Astrocyte (in vitro differentiated cells and primary cell): Measurements from ENCODE around the gene MRAP. TPM values are rescaled to one million over a fixed set of nuclear protein-coding genes. Genes with fewer than 3 reads are reported as not detected.
A peak's percentile ranks its signal among the peaks of the same experiment; 100 is the strongest.

Source experiments
- DNase-seq: peaks from one replicate; pipeline ENCODE4 v3.0.0-alpha.2; 2010; ENCODE audit warnings: low read depth
- FAIRE-seq: peaks from 2 replicates; lab custom pipeline; 2011; peaks lifted over from hg19 to GRCh38; lab: Jason Lieb, UNC
- H2AFZ ChIP-seq: 2 replicates; pipeline ENCODE4 v1.6.0; 2012; ENCODE audit warnings: low read depth, low read length, inconsistent platforms
- H3K27ac ChIP-seq: 2 replicates; pipeline ENCODE4 v1.5.1; 2011; ENCODE audit warnings: low read depth, low read length, inconsistent platforms
- H3K27me3 ChIP-seq: 2 replicates; pipeline ENCODE4 v1.6.0; 2011; ENCODE audit warnings: low read length, inconsistent platforms; ENCODE audit not compliant: insufficient read depth
- H3K36me3 ChIP-seq: 2 replicates; pipeline ENCODE4 v1.5.1; 2011; ENCODE audit warnings: low read length, inconsistent platforms; ENCODE audit not compliant: insufficient read depth
- H3K4me1 ChIP-seq: 2 replicates; pipeline ENCODE4 v1.5.1; 2011; ENCODE audit warnings: low read length, inconsistent platforms; ENCODE audit not compliant: insufficient read depth
- H3K4me2 ChIP-seq: 2 replicates; pipeline ENCODE4 v1.6.0; 2012; ENCODE audit warnings: low read length, inconsistent platforms
- H3K4me3 ChIP-seq: 2 replicates; pipeline ENCODE4 v1.5.1; 2011; ENCODE audit warnings: low read depth, mild to moderate bottlenecking, low read length, inconsistent platforms; ENCODE audit not compliant: insufficient read depth
- H3K79me2 ChIP-seq: 2 replicates; pipeline ENCODE4 v1.6.0; 2012; ENCODE audit warnings: mild to moderate bottlenecking, low read length, inconsistent platforms; ENCODE audit not compliant: insufficient read depth
- H3K9ac ChIP-seq: 2 replicates; pipeline ENCODE4 v1.6.0; 2012; ENCODE audit warnings: mild to moderate bottlenecking, low read length, inconsistent platforms
- H3K9me3 ChIP-seq: 2 replicates; pipeline ENCODE4 v1.5.1; 2012; ENCODE audit warnings: low read depth, mild to moderate bottlenecking, low read length, inconsistent platforms; ENCODE audit not compliant: insufficient read depth
- H4K20me1 ChIP-seq: 2 replicates; pipeline ENCODE4 v1.6.0; 2012; ENCODE audit warnings: low read length, inconsistent platforms; ENCODE audit not compliant: insufficient read depth
- H3K27ac Mint-ChIP-seq: one replicate; pipeline ENCODE4 v1.8.0; 2021; ENCODE audit warnings: mild to moderate bottlenecking, mixed read lengths; ENCODE audit not compliant: unreplicated experiment
- H3K27me3 Mint-ChIP-seq: one replicate; pipeline ENCODE4 v1.8.0; 2021; ENCODE audit warnings: low read depth, mixed read lengths; ENCODE audit not compliant: unreplicated experiment
- H3K36me3 Mint-ChIP-seq: one replicate; pipeline ENCODE4 v1.8.0; 2021; ENCODE audit warnings: low read depth, mixed read lengths; ENCODE audit not compliant: unreplicated experiment
- H3K4me1 Mint-ChIP-seq: one replicate; pipeline ENCODE4 v1.8.0; 2021; ENCODE audit warnings: low read depth, mixed read lengths; ENCODE audit not compliant: unreplicated experiment
- H3K4me3 Mint-ChIP-seq: one replicate; pipeline ENCODE4 v1.8.0; 2021; ENCODE audit warnings: mild to moderate bottlenecking, moderate library complexity, mixed read lengths; ENCODE audit not compliant: unreplicated experiment
- H3K9me3 Mint-ChIP-seq: one replicate; pipeline ENCODE4 v1.8.0; 2021; ENCODE audit warnings: mild to moderate bottlenecking, mixed read lengths; ENCODE audit not compliant: unreplicated experiment
- CTCF ChIP-seq: IDR thresholded peaks from 2 replicates; pipeline ENCODE4 v1.5.1; 2011; ENCODE audit warnings: low read depth, mild to moderate bottlenecking, inconsistent platforms, low read length, moderate library complexity; ENCODE audit not compliant: insufficient read depth
- EZH2 ChIP-seq: IDR thresholded peaks from 2 replicates; pipeline ENCODE4 v1.6.1; 2012; ENCODE audit warnings: mild to moderate bottlenecking, low read length, inconsistent platforms; ENCODE audit not compliant: insufficient read depth
- total RNA-seq: library from RNA; stranded (reverse); gene quantifications from 2 replicates; pipeline ENCODE4 v1.2.1, GENCODE V29; 2021

Gene MRAP
- total RNA-seq, 1 donor from 2014 or later, result not detected

GRCh38 chr21:32346951-32347350, 48.3 kb downstream of the MRAP start:
- H3K9me3 Mint-ChIP-seq, result peaks cover 12% of the 10 kb centered on the region
- H3K4me2 ChIP-seq, result no peak overlapping the region
- H3K27ac Mint-ChIP-seq, result no peak overlapping the region
- H3K27me3 Mint-ChIP-seq, result no peaks in the 10 kb centered on the region
- H3K4me3 Mint-ChIP-seq, result no peak overlapping the region
- TF ChIP-seq EZH2 (no peak), CTCF (no peak)
- DNase-seq (no peak), FAIRE-seq (no peak)
- H4K20me1 ChIP-seq, result peaks cover 15% of the 10 kb centered on the region
- peaks cover 60% of the 10 kb centered on the region for H3K36me3 Mint-ChIP-seq
- no peaks in the 10 kb centered on the region for H3K4me1 ChIP-seq
- peaks cover 14% of the 10 kb centered on the region for H3K79me2 ChIP-seq
- H3K27ac ChIP-seq, result no peak overlapping the region
- no peaks in the 10 kb centered on the region for H3K27me3 ChIP-seq
- H3K9me3 ChIP-seq, result peaks cover 6% of the 10 kb centered on the region
- no peak overlapping the region for H3K9ac ChIP-seq
- no peak overlapping the region for H2AFZ ChIP-seq
- peaks cover 3% of the 10 kb centered on the region for H3K4me1 Mint-ChIP-seq
- H3K36me3 ChIP-seq, result peaks cover 68% of the 10 kb centered on the region
- no peak overlapping the region for H3K4me3 ChIP-seq

GRCh38 chr21:32347351-32347750, 48.7 kb downstream of the MRAP start:
- H3K27ac Mint-ChIP-seq, result peak overlapping the region; percentile 18
- Histone ChIP-seq H3K9me3 (peaks cover 6% of the 10 kb centered on the region), H3K79me2 (peaks cover 14% of the 10 kb centered on the region), H3K27me3 (no peaks in the 10 kb centered on the region), H2AFZ (no peak overlapping the region), H3K4me1 (no peaks in the 10 kb centered on the region), H3K27ac (no peak overlapping the region), H3K4me3 (no peak overlapping the region), H3K9ac (no peak overlapping the region), H3K4me2 (no peak overlapping the region), H3K36me3 (peaks cover 70% of the 10 kb centered on the region), H4K20me1 (peaks cover 19% of the 10 kb centered on the region)
- peaks cover 12% of the 10 kb centered on the region for H3K9me3 Mint-ChIP-seq
- H3K36me3 Mint-ChIP-seq, result peaks cover 60% of the 10 kb centered on the region
- FAIRE-seq, result no peak
- no peak for DNase-seq
- H3K27me3 Mint-ChIP-seq, result no peaks in the 10 kb centered on the region
- TF ChIP-seq CTCF (no peak), EZH2 (no peak)
- H3K4me1 Mint-ChIP-seq, result peaks cover 3% of the 10 kb centered on the region
- no peak overlapping the region for H3K4me3 Mint-ChIP-seq

GRCh38 chr21:32347977-32348376, 49.3 kb downstream of the MRAP start:
- Histone ChIP-seq H3K4me2 (no peak overlapping the region), H2AFZ (no peak overlapping the region), H3K4me1 (no peaks in the 10 kb centered on the region), H3K9me3 (peaks cover 6% of the 10 kb centered on the region), H3K79me2 (peaks cover 14% of the 10 kb centered on the region), H3K27ac (no peak overlapping the region), H4K20me1 (peaks cover 24% of the 10 kb centered on the region), H3K36me3 (peaks cover 74% of the 10 kb centered on the region), H3K4me3 (no peak overlapping the region), H3K9ac (no peak overlapping the region), H3K27me3 (no peaks in the 10 kb centered on the region)
- Mint-ChIP-seq H3K9me3 (peaks cover 12% of the 10 kb centered on the region), H3K27ac (no peak overlapping the region), H3K36me3 (peaks cover 62% of the 10 kb centered on the region), H3K4me1 (peaks cover 3% of the 10 kb centered on the region), H3K27me3 (no peaks in the 10 kb centered on the region), H3K4me3 (no peak overlapping the region)
- DNase-seq, result no peak
- no peak for FAIRE-seq
- TF ChIP-seq EZH2, result no peak
